Peyer's patch (tissue), 4 donors: ENCODE measurements around the gene ELL.

Source experiments
- CTCF ChIP-seq, 6 experiments: fragments of 450-650 bp in 4 of 6; fragments of 200-600 bp in 2 of 6; sonication (generic) in 1 of 6; IDR thresholded peaks; one replicate each; pipeline ENCODE4 v1.5.1; 2017 to 2019; ENCODE audit warnings: antibody characterized with exemption in 6 of 6, mild to moderate bottlenecking in 3 of 6, moderate library complexity in 1 of 6
- POLR2A ChIP-seq, 2 donors: fragments of 450-650 bp; IDR thresholded peaks; one replicate each; pipeline ENCODE4 v1.5.1; 2017; ENCODE audit warnings: antibody characterized with exemption in 2 of 2, mild to moderate bottlenecking in 2 of 2, moderate library complexity in 2 of 2

GRCh38 chr19:18488838-18489626, 32.8 kb downstream of the ELL start:
- peak in 4 of 6 experiments; percentile 13 to 40 (median 36) for TF ChIP-seq CTCF (IDR thresholded peaks at IDR 0.05)
- TF ChIP-seq POLR2A (IDR thresholded peaks at IDR 0.05) = no peak
